Neural cell (in vitro differentiated cells): Measurements from ENCODE around the gene MSX2.

Experiments used
- CTCF ChIP-seq: fragments of 450-650 bp; IDR thresholded peaks from 2 replicates; pipeline ENCODE4 v1.5.1; 2014; ENCODE audit warnings: antibody characterized with exemption, mild to moderate bottlenecking, moderate library complexity; ENCODE audit not compliant: poor library complexity, severe bottlenecking
- EP300 ChIP-seq: fragments of 450-650 bp; conservative IDR thresholded peaks from 2 replicates; pipeline ENCODE4 v1.6.1; 2014; ENCODE audit warnings: antibody characterized with exemption, mild to moderate bottlenecking, moderate library complexity; ENCODE audit not compliant: poor library complexity, severe bottlenecking
- POLR2AphosphoS5 ChIP-seq: IDR thresholded peaks from 2 replicates; pipeline ENCODE4 v1.6.1; 2012

GRCh38 chr5:174744896-174745295 is 20.5 kb downstream of the MSX2 start:
- no peak for TF ChIP-seq CTCF
- no peak for TF ChIP-seq POLR2AphosphoS5
- no peak for TF ChIP-seq EP300
